ENCODE measurements around the gene MAP6. TPM values are rescaled to one million over a fixed set of nuclear protein-coding genes. Genes with fewer than 3 reads are reported as not detected.

Gene MAP6
- total and polyA plus RNA-seq, 10 of the 15 experiments (the other 5 are each of a cell fraction or from before 2014, with no cell fraction given), result 0.06 to 0.19 (median 0.11) TPM; not detected in 5

DNA sequence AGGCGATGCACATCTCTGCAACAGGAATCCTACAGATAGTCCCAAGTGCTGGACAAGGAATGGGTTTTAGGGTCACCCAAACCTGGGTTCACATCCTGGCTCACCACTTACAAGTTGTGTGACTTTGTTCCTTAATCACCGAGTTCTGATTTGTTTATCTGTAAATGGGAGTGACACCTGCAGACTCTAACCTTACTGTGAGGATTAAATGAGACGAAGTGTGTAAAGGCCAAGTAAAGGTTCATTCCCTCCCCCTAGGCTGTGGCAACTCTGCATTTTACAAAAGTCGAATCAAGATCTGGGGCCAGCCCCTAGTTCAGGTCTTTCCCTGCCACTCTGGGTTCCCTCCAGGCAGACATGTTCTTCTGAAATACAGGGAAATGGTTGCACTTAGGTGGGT is 71.9 kb downstream of the MAP6 start (continued):
- TF ChIP-seq BCL11A (IDR thresholded peaks at IDR 0.05; ENCODE audit: low read depth, low read length), result no peak
- no peak for TF ChIP-seq NFYA (IDR thresholded peaks at IDR 0.05; ENCODE audit: borderline replicate concordance, low read depth, low read length)
- TF ChIP-seq KDM1A (IDR thresholded peaks at IDR 0.05; ENCODE audit: borderline replicate concordance), result no peak
- no peak for TF ChIP-seq RCOR1 (conservative IDR thresholded peaks at IDR 0.05; ENCODE audit: low read depth, low read length)

DNA sequence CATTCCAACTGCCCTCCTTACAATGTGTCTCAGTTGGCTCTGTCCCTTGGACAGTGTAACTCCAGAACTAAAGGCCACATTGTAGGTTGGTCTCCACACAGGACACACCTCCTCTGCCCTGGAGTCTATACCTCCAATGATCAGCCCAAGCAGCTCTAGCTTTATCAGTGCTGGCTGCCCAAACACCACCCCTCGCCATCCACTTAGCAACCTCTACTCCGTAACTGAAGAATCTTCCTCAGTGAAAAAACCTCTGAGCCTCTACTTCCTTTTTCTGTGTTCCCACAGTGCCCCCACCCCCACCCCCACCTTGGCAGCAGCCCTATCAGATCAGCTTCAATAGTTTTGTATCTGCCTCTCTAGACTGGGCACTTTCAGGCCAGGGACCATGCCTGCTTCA is 73.4 kb downstream of the MAP6 start:
- no peak overlapping the region for H3K27ac ChIP-seq (ENCODE audit: control insufficient read depth, insufficient read depth)

More for the DNA sequence above, 73.4 kb downstream of the MAP6 start:
- WGBS (ENCODE audit: insufficient coverage, insufficient replicate concordance, low lambda C conversion rate, missing lambda C conversion rate), result 21% methylated on average over 2 of the region's 2 CpGs
- Histone ChIP-seq H3K27me3 (replicated peaks in 1 of 2; ENCODE audit: control insufficient read depth in 2 of 2, insufficient read depth in 2 of 2, low read length in 1 of 2) (no peaks in the 10 kb centered on the region; a peak in 2 of 4 replicates), H3K4me3 (no peak overlapping the region), H3K9ac (ENCODE audit: control insufficient read depth, insufficient read depth, low read length) (no peak overlapping the region), H3K36me3 (ENCODE audit: control insufficient read depth in 2 of 2, insufficient read depth in 2 of 2, low read length in 1 of 2) (no peaks in the 10 kb centered on the region), H2AFZ (ENCODE audit: control insufficient read depth, low read depth, low read length) (no peak overlapping the region), H3K79me2 (ENCODE audit: control insufficient read depth, insufficient read depth, low read length) (no peaks in the 10 kb centered on the region), H3K4me1 (ENCODE audit: control insufficient read depth, insufficient read depth, low read length) (peaks cover 8% of the 10 kb centered on the region), H3K9me3 (replicated peaks; ENCODE audit: control insufficient read depth, insufficient read depth, low read length) (no peaks in the 10 kb centered on the region), H4K20me1 (ENCODE audit: control insufficient read depth, insufficient read depth) (no peaks in the 10 kb centered on the region), H3K4me2 (ENCODE audit: control insufficient read depth, insufficient read depth) (no peak overlapping the region)
- no TSS peak for BruUV-seq (replicated peaks)
- ChIA-PET RAD21 (ENCODE audit: unreplicated experiment) (no interaction called here), SMC1A (ENCODE audit: uncharacterized antibody, unreplicated experiment) (no interaction called here), POLR2A (no interaction called here), CTCF (interaction anchor here (0.6 to 1.7 kb wide), 7 partner anchors 9 to 111 kb away, joined by 3 to 5 read pairs (median 4); no protein-coding TSS in a partner anchor)
- TF ChIP-seq SREBF2 (IDR thresholded peaks at IDR 0.05; ENCODE audit: low read length), result no peak
- TF ChIP-seq CREM (IDR thresholded peaks at IDR 0.05; ENCODE audit: low read depth), result no peak
- TF ChIP-seq, protein P1, sequence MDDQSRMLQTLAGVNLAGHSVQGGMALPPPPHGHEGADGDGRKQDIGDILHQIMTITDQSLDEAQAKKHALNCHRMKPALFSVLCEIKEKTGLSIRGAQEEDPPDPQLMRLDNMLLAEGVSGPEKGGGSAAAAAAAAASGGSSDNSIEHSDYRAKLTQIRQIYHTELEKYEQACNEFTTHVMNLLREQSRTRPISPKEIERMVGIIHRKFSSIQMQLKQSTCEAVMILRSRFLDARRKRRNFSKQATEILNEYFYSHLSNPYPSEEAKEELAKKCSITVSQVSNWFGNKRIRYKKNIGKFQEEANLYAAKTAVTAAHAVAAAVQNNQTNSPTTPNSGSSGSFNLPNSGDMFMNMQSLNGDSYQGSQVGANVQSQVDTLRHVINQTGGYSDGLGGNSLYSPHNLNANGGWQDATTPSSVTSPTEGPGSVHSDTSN (IDR thresholded peaks at IDR 0.05; ENCODE audit: insufficient replicate concordance, low read depth, low read length), result no peak
- no peak for TF ChIP-seq TCF12 (IDR thresholded peaks at IDR 0.05; ENCODE audit: low read depth, low read length)
- no peak for TF ChIP-seq TBL1XR1 (IDR thresholded peaks at IDR 0.05; ENCODE audit: low read depth, low read length)
- TF ChIP-seq NFYB (IDR thresholded peaks at IDR 0.05; ENCODE audit: insufficient read depth, low read depth, low read length), result no peak
- TF ChIP-seq CHD2 (IDR thresholded peaks at IDR 0.05; ENCODE audit: borderline replicate concordance, low read depth, low read length), result no peak
- TF ChIP-seq GATAD2B (conservative IDR thresholded peaks at IDR 0.05; ENCODE audit: low read depth), result no peak
- TF ChIP-seq, protein P2, sequence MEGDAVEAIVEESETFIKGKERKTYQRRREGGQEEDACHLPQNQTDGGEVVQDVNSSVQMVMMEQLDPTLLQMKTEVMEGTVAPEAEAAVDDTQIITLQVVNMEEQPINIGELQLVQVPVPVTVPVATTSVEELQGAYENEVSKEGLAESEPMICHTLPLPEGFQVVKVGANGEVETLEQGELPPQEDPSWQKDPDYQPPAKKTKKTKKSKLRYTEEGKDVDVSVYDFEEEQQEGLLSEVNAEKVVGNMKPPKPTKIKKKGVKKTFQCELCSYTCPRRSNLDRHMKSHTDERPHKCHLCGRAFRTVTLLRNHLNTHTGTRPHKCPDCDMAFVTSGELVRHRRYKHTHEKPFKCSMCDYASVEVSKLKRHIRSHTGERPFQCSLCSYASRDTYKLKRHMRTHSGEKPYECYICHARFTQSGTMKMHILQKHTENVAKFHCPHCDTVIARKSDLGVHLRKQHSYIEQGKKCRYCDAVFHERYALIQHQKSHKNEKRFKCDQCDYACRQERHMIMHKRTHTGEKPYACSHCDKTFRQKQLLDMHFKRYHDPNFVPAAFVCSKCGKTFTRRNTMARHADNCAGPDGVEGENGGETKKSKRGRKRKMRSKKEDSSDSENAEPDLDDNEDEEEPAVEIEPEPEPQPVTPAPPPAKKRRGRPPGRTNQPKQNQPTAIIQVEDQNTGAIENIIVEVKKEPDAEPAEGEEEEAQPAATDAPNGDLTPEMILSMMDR (IDR thresholded peaks at IDR 0.05 in 2 of 3, conservative IDR thresholded peaks at IDR 0.05 in 1 of 3; ENCODE audit: control insufficient read depth in 2 of 3, extremely low read depth in 1 of 3, insufficient read depth in 1 of 3, low read depth in 3 of 3, low read length in 3 of 3), result no peak
- TF ChIP-seq HCFC1 (IDR thresholded peaks at IDR 0.05; ENCODE audit: low read length), result no peak
- TF ChIP-seq MYB (IDR thresholded peaks at IDR 0.05; ENCODE audit: borderline replicate concordance, low read depth, low read length), result no peak
- no peak for TF ChIP-seq POLR2AphosphoS5 (IDR thresholded peaks at IDR 0.05; ENCODE audit: low read length)
- no peak for TF ChIP-seq TAF1 (IDR thresholded peaks at IDR 0.05; ENCODE audit: borderline replicate concordance, low read depth, low read length)
- TF ChIP-seq TARDBP (IDR thresholded peaks at IDR 0.05; ENCODE audit: borderline replicate concordance), result no peak
- TF ChIP-seq PML (IDR thresholded peaks at IDR 0.05; ENCODE audit: low read length), result no peak
- intact Hi-C loops (cut with micrococcal nuclease; ENCODE audit: unreplicated experiment) (loop anchor here (10.0 kb wide), 1 partner anchor 169 kb away; the partner anchor contains the start of gene DGAT2), in situ Hi-C loops (cut with MboI) (no loop called here)
- no peak for DNase-seq (ENCODE audit: low read depth, low spot score)
- no peak for ATAC-seq
- FAIRE-seq, result no peak

Data from GM12878 (cell line).